GM18508 (cell line): ENCODE measurements around the gene NKTR.
A peak's percentile ranks its signal among the peaks of the same experiment; 100 is the strongest.
"Not testable (repeated sequence)": the region's sequence is repeated elsewhere in the genome, so short reads cannot be mapped to it uniquely, and the experiment has no call there.

Experiments
- ATAC-seq: cut with Tn5 transposase; IDR thresholded peaks from one replicate; pipeline ENCODE4 v1.9.1; 2021; ENCODE audit warnings: moderate number of reproducible peaks; ENCODE audit not compliant: insufficient read depth, unreplicated experiment

Gene NKTR

GRCh38 chr3:42600111-42600957 lies at the start of gene NKTR:
Gene NKTR (plus strand): TSS chr3:42600686. CDS start chr3:42601007, 321 bp downstream.
- peak; percentile 61 for ATAC-seq

- ATAC-seq = no peak
Observed at GRCh38 chr3:42552830-42553229, 47.7 kb upstream of the NKTR start.

GRCh38 chr3:42556089-42556632 lies 44.3 kb upstream of the NKTR start:
- ATAC-seq = no peak

GRCh38 chr3:42556817-42557216 lies 43.7 kb upstream of the NKTR start:
- ATAC-seq = not testable (repeated sequence)

GRCh38 chr3:42557854-42558253 lies 42.6 kb upstream of the NKTR start:
- no peak for ATAC-seq

GRCh38 chr3:42562047-42562907 lies 38.2 kb upstream of the NKTR start:
- no peak for ATAC-seq

GRCh38 chr3:42569593-42570142 lies 30.8 kb upstream of the NKTR start:
- no peak for ATAC-seq

GRCh38 chr3:42572278-42572677 lies 28.2 kb upstream of the NKTR start:
- ATAC-seq = no peak

- no peak for ATAC-seq
Observed at GRCh38 chr3:42575137-42575741, 25.2 kb upstream of the NKTR start.

- ATAC-seq = no peak
Observed at GRCh38 chr3:42578054-42578453, 22.4 kb upstream of the NKTR start.

GRCh38 chr3:42579346-42579745 lies 21.1 kb upstream of the NKTR start:
- ATAC-seq = not testable (repeated sequence)

GRCh38 chr3:42581400-42581708 lies 19.1 kb upstream of the NKTR start:
- ATAC-seq = no peak

GRCh38 chr3:42581709-42582473 lies 18.6 kb upstream of the NKTR start, which contains the start of gene SEC22C:
Gene SEC22C (minus strand): TSS chr3:42581967. CDS start chr3:42569046, 12,921 bp downstream.
- peak; percentile 59 for ATAC-seq

GRCh38 chr3:42582474-42583070 lies 17.9 kb upstream of the NKTR start:
- no peak for ATAC-seq

- ATAC-seq = no peak
Observed at GRCh38 chr3:42588625-42589024, 11.9 kb upstream of the NKTR start.

- ATAC-seq = no peak
Observed at GRCh38 chr3:42589382-42590109, 10.9 kb upstream of the NKTR start.

- no peak for ATAC-seq
Observed at GRCh38 chr3:42590989-42591756, 9.3 kb upstream of the NKTR start.

- no peak for ATAC-seq
Observed at GRCh38 chr3:42591811-42592210, 8.7 kb upstream of the NKTR start.
